ENCODE results near the gene DPH7. TPM values are rescaled to one million over a fixed set of nuclear protein-coding genes. Genes with fewer than 3 reads are reported as not detected.
"Not testable (repeated sequence)": the region's sequence is repeated elsewhere in the genome, so short reads cannot be mapped to it uniquely, and the experiment has no call there.

Gene DPH7
- total RNA-seq, 1 donor from 2014 or later = 37.6 TPM

DNA sequence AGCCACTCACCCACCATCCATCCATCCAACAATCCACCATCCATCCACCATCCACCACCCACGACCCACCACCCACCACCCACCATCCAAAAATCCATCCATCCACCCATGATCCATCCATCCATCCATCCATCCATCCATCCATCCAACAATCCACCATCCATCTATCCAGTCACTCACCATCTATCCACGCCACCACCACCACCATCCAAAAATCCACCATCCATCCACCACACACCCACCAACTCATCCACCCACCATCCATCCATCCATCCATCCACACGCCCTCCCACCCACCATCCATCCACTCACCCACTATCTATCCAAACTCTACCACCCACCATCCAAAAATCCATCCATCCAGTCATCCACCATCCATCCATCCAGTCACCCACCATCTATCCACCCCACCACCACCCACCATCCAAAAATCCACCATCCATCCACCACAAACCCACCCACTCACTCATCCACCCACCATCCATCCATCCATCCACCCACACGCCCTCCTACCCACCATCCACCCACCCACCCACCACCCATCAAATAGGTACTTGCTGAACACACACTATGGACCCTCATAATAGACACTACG lies 9.0 kb downstream of the DPH7 start:
- DNase-seq (ENCODE audit: low spot score) = no peak
- H3K27me3 Mint-ChIP-seq (ENCODE audit: insufficient read depth, low read depth) = peaks cover 5% of the 10 kb centered on the region
- no peak for TF ChIP-seq EZH2phosphoT487 (IDR thresholded peaks at IDR 0.05)
- TF ChIP-seq EZH2 (IDR thresholded peaks at IDR 0.05) = no peak
- TF ChIP-seq, protein P1, sequence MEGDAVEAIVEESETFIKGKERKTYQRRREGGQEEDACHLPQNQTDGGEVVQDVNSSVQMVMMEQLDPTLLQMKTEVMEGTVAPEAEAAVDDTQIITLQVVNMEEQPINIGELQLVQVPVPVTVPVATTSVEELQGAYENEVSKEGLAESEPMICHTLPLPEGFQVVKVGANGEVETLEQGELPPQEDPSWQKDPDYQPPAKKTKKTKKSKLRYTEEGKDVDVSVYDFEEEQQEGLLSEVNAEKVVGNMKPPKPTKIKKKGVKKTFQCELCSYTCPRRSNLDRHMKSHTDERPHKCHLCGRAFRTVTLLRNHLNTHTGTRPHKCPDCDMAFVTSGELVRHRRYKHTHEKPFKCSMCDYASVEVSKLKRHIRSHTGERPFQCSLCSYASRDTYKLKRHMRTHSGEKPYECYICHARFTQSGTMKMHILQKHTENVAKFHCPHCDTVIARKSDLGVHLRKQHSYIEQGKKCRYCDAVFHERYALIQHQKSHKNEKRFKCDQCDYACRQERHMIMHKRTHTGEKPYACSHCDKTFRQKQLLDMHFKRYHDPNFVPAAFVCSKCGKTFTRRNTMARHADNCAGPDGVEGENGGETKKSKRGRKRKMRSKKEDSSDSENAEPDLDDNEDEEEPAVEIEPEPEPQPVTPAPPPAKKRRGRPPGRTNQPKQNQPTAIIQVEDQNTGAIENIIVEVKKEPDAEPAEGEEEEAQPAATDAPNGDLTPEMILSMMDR (IDR thresholded peaks at IDR 0.05) = no peak
- no peaks in the 10 kb centered on the region for H3K9me3 ChIP-seq (ENCODE audit: low read depth)
- H3K36me3 Mint-ChIP-seq = peaks cover 21% of the 10 kb centered on the region
- no peaks in the 10 kb centered on the region for H3F3A ChIP-seq (ENCODE audit: low read depth)
- H3K9ac ChIP-seq = no peak overlapping the region
- H2AFZ ChIP-seq (replicated peaks) = no peak overlapping the region
- no peak overlapping the region for H3K4me2 ChIP-seq
- H3K36me3 ChIP-seq = no peaks in the 10 kb centered on the region
- no peaks in the 10 kb centered on the region for H4K20me1 ChIP-seq (ENCODE audit: low read depth)
- H3K9me3 Mint-ChIP-seq = no peaks in the 10 kb centered on the region
- no peaks in the 10 kb centered on the region for H3K27me3 ChIP-seq
- no peaks in the 10 kb centered on the region for H3K79me2 ChIP-seq (ENCODE audit: low read depth)
- H3K4me1 ChIP-seq = no peaks in the 10 kb centered on the region
- H3K27ac ChIP-seq = no peak overlapping the region
- no peak overlapping the region for H3K27ac Mint-ChIP-seq
- H3K4me3 ChIP-seq = no peak overlapping the region
- H3K4me3 Mint-ChIP-seq = no peak overlapping the region
- no peaks in the 10 kb centered on the region for H3K4me1 Mint-ChIP-seq

DNA sequence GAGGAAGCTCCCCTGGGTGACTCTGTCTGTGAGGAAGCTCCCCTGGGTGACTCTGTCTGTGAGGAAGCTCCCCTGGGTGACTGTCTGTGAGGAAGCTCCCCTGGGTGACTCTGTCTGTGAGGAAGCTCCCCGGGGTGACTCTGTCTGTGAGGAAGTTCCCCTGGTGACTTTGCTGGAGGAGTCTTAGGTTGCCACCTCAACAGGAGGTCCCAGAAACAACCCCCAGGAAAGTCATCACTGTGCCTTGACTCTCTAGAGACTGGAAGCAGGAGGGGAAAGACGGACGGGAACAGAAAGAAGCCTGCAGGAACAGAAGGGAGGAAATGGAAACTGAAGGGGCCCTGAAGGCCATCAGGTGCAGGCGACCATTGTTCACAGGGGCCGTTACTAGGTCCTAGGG lies 10.3 kb downstream of the DPH7 start:
- H2AFZ ChIP-seq (replicated peaks); H3K79me2 ChIP-seq (ENCODE audit: low read depth); H3K9me3 ChIP-seq (ENCODE audit: low read depth); H3K4me3 ChIP-seq; DNase-seq (ENCODE audit: low spot score); H3K27me3 Mint-ChIP-seq (ENCODE audit: insufficient read depth, low read depth); H3K4me1 Mint-ChIP-seq; H3K9ac ChIP-seq; H3K4me3 Mint-ChIP-seq; H3K27me3 ChIP-seq; H3K27ac ChIP-seq; H3K27ac Mint-ChIP-seq; H3K9me3 Mint-ChIP-seq; H4K20me1 ChIP-seq (ENCODE audit: low read depth); H3K4me1 ChIP-seq; H3K36me3 ChIP-seq; H3K4me2 ChIP-seq; H3F3A ChIP-seq (ENCODE audit: low read depth): not testable (repeated sequence)
- peaks cover 31% of the 10 kb centered on the region for H3K36me3 Mint-ChIP-seq

GRCh38 chr9:137564817-137565411 lies 13.8 kb downstream of the DPH7 start:
- H3K27me3 Mint-ChIP-seq (ENCODE audit: insufficient read depth, low read depth) = no peaks in the 10 kb centered on the region
- no peaks in the 10 kb centered on the region for H3K9me3 Mint-ChIP-seq
- Histone ChIP-seq H3F3A (ENCODE audit: low read depth) (no peaks in the 10 kb centered on the region), H3K9ac (no peak overlapping the region), H3K9me3 (ENCODE audit: low read depth) (no peaks in the 10 kb centered on the region), H3K27ac (no peak overlapping the region), H3K4me1 (no peaks in the 10 kb centered on the region), H4K20me1 (ENCODE audit: low read depth) (no peaks in the 10 kb centered on the region), H3K36me3 (no peaks in the 10 kb centered on the region), H2AFZ (replicated peaks) (no peak overlapping the region), H3K79me2 (ENCODE audit: low read depth) (no peaks in the 10 kb centered on the region), H3K4me3 (no peak overlapping the region), H3K27me3 (no peaks in the 10 kb centered on the region), H3K4me2 (no peak overlapping the region)
- no peak overlapping the region for H3K27ac Mint-ChIP-seq
- H3K4me1 Mint-ChIP-seq = no peaks in the 10 kb centered on the region
- TF ChIP-seq EZH2phosphoT487 (IDR thresholded peaks at IDR 0.05) (no peak), EZH2 (IDR thresholded peaks at IDR 0.05) (no peak)
- TF ChIP-seq, protein P1 (IDR thresholded peaks at IDR 0.05) = no peak
- no peak overlapping the region for H3K4me3 Mint-ChIP-seq
- H3K36me3 Mint-ChIP-seq = peaks cover 32% of the 10 kb centered on the region
- DNase-seq (ENCODE audit: low spot score) = no peak

DNA sequence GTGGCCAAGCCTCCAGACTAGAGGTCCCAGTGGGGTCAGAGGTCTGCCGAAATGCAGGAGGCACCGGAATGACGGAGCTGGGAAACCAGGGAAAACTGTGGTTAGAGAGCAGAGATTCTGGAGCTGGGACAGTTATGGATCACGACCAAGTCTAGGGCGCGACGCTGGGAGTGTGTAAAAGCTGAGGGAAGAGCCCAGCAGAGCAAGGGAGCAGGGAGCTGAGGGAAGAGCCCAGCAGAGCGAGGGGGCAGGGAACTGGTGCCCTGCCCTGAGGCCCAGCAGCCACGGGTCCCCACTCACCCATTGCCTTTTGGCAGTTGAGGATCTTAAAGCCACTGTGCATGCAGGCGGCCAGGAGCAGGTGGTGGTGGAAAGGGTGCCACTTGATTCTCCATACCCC lies 14.6 kb downstream of the DPH7 start:
- H3K27ac ChIP-seq = no peak overlapping the region
- peaks cover 37% of the 10 kb centered on the region for H3K36me3 Mint-ChIP-seq
- no peak overlapping the region for H3K9ac ChIP-seq
- H3K4me1 Mint-ChIP-seq = no peaks in the 10 kb centered on the region
- no peak overlapping the region for H3K27ac Mint-ChIP-seq
- no peak overlapping the region for H2AFZ ChIP-seq (replicated peaks)
- no peak for DNase-seq (ENCODE audit: low spot score)
- no peaks in the 10 kb centered on the region for H3K27me3 ChIP-seq
- H3K4me1 ChIP-seq = no peaks in the 10 kb centered on the region
- no peak overlapping the region for H3K4me2 ChIP-seq
- H3K4me3 Mint-ChIP-seq = no peak overlapping the region
- no peaks in the 10 kb centered on the region for H4K20me1 ChIP-seq (ENCODE audit: low read depth)
- TF ChIP-seq EZH2phosphoT487 (IDR thresholded peaks at IDR 0.05) = no peak
- TF ChIP-seq EZH2 (IDR thresholded peaks at IDR 0.05) = no peak
- TF ChIP-seq, protein P1 (IDR thresholded peaks at IDR 0.05) = no peak
- H3K79me2 ChIP-seq (ENCODE audit: low read depth) = no peaks in the 10 kb centered on the region
- no peaks in the 10 kb centered on the region for H3K9me3 ChIP-seq (ENCODE audit: low read depth)
- no peak overlapping the region for H3K4me3 ChIP-seq
- no peaks in the 10 kb centered on the region for H3K36me3 ChIP-seq
- no peaks in the 10 kb centered on the region for H3F3A ChIP-seq (ENCODE audit: low read depth)
- no peaks in the 10 kb centered on the region for H3K27me3 Mint-ChIP-seq (ENCODE audit: insufficient read depth, low read depth)
- H3K9me3 Mint-ChIP-seq = no peaks in the 10 kb centered on the region
